MM.1S (cell line): ENCODE measurements around the gene TRPC3.

Experiments
- CTCF ChIP-seq: fragments of 300-600 bp; sonication (generic); IDR thresholded peaks from 2 replicates; pipeline ENCODE4 v1.5.1; 2016; ENCODE audit warnings: antibody characterized with exemption, low read length, mixed read lengths
- EZH2phosphoT487 ChIP-seq: fragments of 300-600 bp; sonication (generic); IDR thresholded peaks from 2 replicates; pipeline ENCODE4 v1.6.1; 2018; ENCODE audit warnings: antibody characterized with exemption, low read length

GRCh38 chr4:122000849-122001248 is 49.0 kb upstream of the TRPC3 start:
- TF ChIP-seq CTCF (no peak), EZH2phosphoT487 (no peak)
